NCI-H2081 (cell line): ENCODE data around the gene SLC6A15.

Source experiments
- DNase-seq, 2 experiments: peaks; one replicate each; lab custom pipeline; 2025; lab: John Stamatoyannopoulos, UW

SLC6A15 gene

DNA sequence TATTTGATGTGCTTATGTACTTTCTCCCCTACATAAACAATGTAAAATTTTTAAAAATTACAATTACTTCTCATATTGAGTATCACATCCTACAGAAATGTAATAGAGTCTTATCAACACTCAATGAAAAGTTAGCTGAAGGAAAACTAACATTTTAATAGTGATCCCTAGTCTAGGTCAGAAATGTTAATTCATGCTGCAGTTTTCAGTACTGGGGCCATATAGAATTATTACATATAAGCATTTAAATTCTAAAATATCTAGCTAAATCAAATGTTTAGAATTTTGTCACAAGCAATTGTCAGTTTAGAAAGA lies 37.8 kb downstream of the SLC6A15 start:
- no peak for DNase-seq

DNA sequence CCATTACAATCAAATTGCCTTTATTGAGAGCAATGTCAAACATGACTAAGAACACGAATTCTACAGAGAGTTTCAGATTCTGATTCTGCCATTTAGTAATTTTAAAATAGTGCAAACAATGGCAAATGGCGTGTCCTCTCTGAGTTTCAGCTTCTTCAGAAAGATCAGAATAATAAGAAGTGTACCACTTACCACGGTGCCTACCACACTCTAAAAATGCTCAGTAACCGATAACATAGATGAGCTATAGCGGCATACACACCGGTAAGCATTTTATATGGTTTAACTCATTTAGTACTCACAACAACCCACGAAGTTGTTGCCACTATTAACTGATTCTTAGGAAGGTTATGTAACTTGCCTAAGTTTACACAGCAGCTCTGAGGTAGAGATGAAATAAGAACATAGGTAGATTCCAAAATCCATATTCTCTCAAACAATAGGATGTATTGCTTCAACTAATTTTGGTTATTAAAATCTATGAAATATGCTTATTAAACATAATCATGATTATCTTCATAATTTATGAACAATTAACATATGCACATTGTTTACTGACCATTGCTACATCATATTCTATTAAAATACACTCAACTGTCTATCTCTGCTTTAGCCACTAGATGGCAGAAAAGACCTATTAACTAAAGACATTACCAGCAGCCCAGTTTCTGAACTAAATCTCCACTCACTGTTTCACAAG lies 38.3 kb downstream of the SLC6A15 start:
- DNase-seq: peak; percentile 31 to 66

DNA sequence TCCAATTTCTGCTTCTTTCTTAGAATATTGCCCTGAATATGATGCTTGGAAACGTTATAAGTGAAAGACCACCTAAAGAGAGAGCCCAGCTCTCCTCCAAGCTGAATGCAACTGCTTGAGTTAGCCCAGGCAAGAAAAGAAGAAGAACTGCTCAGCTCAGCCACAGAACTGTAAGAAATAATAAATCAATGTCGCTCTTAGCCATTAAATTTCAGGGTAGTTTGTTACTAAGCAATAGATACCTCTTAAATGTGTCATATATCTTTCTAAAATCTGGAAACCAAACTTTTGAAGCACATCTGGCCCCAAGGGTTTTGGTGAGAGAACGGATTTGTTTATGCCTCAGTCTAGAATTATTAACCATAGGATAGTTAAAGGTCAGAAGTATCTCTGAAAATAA lies 50.4 kb downstream of the SLC6A15 start:
- DNase-seq: no peak

DNA sequence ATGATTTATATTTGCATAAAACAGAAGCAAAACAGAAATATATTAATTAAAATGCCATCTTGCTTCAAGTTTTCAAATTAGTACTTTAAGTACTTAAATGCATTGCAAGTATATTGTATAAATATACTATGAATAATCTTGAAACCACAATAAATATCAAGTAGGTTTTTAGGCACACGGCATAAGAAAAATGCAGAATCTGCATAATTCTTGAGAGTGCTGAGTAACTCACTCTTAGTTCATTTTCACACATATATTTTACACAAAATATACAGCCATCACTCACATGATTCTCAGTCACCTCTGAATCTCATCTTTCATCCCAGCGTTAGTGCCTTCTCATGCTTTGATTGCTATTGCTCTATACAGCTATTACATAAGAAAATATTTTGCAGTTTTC lies 51.9 kb downstream of the SLC6A15 start:
- DNase-seq: no peak

DNA sequence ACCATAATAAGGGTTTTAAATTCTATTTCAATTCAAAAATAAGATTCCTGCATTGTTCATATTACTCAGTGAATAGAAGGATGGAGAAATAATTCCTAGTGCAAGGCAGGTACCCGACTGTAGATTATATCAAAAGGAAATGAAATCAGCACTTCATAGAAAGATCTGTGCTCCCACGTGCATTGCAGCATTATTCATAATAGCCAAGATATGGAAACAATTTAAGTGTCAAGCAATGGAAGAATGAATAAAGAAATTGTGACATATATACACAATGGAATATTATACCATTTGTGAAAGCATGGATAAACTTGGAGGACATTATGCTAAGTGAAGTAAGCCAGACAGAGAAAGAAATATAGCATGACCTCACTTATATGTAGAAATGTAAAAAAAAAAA lies 53.8 kb downstream of the SLC6A15 start:
- DNase-seq: no peak

DNA sequence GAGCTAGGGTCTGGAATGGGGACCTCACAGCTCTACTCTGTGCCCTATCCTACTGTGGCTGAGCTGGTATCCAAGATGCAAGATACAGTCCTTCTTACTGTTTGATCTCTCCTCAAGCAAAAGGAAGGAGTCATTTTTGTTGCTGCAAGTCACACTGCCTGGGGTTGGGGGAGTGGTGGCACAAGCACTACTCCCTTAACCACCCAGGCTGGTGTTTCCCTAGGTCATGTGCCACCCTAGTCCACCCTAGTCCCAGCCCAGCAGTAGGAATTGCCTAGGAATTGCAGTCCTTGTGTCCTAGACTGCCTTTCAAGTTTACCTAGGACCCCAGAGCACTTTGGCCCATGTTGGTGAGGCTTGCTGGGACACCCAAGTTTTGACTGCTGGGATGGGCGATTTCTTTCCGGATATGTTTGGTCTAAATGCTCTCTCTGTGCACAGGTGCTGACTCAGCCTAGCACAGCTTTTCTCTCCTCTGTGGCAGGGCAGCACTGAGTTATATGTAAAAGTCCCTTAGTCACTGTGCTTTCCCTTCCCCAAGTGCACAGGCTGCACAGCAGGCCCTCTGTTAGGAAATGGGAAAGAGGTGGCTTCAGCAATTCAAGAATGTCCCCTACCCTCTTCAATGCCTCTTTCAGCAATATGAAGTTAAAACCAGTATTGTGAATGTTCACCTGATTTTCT lies 54.9 kb downstream of the SLC6A15 start:
- no peak for DNase-seq

DNA sequence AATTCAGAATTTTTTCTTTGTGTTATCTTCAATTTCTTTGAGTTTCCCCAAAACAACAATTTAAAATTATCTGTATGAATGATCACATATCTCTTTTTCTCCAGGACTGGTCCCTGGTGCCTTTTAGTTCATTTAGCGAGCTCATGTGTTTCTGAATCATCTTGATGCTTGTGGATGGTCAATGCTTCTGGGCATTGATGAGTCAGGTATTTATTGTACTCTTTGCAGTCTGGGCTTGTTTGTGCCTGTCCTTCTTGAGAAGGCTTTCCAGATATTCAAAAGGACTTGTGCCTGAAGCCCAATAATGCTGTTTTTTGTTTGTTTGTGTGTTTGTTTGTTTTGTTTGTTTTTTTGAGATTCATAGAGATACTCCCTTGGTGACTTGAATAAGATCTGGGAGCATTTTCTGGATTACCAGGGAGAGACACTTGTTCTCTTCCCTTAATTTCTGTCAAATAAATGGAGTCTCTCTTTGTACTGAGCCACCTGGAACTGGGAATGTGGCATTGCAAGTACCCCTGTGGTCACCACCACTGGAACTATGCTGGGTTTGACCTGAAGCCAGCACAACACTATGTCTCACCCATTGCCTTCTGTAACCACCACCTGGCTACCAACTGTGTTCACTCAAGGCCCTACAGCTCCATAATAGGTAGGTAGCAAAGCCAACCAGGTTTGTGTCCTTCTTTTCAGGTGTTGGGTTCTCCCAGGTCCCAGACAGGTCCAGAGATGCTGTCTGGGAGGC lies 56.3 kb downstream of the SLC6A15 start:
- DNase-seq: no peak

DNA sequence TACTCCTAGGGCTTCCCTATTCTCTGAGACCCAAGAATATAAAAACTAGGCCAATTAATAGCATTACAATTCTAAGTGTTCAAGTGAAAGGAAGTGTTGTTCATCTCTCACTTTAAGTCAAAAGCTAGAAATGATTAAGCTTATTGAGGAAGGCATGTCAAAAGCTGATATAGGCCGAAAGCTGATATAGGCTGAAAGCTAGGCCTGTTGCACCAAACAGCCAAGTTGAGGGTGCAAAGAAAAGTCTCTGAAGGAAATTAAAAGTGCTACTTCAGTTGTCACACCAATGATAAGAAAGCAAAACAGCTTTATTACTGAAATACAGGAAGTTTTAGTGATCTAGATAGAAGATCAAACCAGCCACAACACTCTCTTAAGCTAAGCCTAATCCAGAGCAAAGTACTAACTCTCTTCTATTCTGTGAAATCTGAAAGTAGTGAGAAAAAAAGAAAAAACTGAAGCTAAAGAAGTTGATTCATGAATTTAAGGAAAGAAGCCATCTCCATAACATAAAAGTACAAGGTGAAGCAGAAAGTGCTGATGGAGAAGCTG lies 68.9 kb downstream of the SLC6A15 start:
- DNase-seq: no peak

DNA sequence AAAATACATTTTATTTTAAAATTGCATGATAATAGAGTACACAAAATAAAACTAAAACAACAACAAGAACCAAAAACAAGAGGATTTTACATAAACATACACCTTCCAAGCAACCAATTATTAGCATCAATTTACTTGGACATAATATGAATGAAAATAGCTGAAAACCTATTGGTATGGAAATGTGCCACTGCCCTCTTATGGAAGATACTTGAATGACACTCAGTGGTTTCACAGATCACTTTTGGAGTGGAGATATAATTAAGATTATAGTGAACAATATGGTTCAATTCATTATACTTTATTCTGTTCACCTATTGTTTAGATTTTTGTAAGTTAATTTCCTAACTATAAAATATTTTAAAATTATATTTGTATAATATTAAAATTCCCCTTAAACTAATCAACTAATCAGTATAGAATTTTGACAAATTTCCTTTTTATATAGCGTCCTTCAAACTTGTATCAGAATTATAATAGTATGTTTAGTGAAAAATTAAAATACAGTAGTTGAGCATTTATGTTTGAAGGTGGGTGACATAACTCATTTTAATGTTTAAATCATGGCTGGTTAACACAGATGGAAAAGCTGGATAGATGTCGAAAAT lies 70.1 kb downstream of the SLC6A15 start:
- peak; percentile 41 to 66 for DNase-seq

DNA sequence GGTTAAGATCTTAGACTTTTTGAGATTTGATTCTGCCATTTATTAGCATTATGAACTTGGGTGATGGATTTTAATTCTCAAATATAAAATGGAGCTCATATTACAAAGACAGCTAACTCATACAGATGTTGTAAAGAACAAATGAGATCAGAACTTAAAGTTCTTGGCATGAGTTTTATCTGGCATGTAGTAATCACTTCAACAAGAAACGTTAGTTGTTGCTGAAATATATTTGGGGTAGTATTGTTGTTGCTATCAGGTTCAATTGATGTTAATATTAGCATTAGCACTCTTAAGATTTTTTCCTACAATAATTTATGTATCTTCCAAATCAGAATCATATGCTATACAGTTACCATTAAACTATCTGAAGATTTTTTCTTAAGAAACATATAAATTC lies 71.0 kb downstream of the SLC6A15 start:
- DNase-seq: no peak

DNA sequence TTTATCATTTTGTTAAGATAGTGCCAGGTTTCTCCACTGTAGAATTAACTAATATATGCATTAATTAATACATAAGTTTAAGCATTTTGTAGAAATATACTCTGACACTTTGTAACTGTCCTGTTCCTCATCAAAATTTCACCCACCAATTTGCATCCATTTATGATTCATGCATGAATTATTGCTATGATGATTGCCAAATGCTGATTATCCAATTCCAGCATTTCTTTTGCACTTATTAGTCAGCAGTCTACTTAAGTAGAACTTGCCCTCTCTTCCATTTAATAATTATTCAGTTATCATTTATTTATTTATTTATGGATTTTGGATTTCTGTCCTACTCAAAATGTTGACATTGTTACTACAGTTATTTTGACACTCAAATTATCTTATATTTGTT lies 72.2 kb downstream of the SLC6A15 start:
- no peak for DNase-seq

DNA sequence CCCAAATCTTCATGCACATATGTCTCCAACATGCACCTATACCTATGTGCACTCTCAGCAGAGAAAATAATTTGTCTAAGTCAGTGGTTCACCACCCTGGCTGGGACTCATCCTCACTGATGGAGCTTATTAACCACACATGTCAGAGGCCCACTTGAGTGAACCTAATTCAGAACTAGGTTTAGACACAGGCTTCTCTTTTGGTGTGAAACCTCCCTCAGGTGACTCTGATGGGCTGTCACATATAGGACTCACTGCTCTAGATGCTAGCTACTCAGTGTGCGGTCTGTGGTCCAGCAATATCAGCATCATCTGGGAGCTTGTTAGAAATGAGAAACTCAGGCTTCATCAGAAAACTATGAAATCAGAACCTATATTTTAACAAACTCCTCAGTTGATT lies 85.7 kb downstream of the SLC6A15 start:
- DNase-seq: no peak

DNA sequence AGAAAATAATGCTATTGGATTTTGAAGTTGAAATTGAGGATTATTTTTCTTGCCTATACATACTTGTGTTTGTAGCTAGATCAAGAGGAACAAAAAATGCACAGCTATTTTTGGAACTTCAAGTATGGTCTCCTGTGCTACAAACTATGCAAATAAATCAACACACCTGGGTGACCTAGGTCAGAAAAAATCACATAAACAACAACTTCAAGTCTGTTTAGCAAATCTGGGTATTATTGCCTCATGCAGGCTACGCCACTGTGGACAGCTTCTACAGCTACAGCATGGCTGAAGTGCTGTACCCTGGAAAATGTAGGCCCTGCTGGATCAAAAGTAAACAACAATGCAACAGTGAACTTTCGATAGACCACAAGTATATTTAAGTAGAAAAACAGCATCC lies 87.5 kb downstream of the SLC6A15 start:
- no peak for DNase-seq

DNA sequence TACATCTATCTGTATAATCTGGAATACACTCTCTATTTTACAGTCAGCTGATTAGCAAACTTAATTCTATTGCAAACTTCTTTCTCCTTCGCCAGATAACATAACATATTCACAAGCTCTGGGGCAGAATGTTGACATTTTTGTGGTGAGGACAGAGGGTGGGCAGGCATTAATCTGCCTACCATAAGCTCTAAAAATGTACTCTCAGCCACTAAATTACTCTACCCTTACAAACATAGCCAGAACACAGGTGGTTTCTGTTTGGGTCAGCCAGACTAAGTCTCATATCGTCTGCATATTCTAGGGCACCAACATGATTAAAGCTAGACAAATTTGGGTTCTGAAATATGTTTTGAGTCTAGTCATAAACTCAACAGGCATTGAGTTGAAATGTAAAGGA lies 90.1 kb downstream of the SLC6A15 start:
- DNase-seq: no peak

DNA sequence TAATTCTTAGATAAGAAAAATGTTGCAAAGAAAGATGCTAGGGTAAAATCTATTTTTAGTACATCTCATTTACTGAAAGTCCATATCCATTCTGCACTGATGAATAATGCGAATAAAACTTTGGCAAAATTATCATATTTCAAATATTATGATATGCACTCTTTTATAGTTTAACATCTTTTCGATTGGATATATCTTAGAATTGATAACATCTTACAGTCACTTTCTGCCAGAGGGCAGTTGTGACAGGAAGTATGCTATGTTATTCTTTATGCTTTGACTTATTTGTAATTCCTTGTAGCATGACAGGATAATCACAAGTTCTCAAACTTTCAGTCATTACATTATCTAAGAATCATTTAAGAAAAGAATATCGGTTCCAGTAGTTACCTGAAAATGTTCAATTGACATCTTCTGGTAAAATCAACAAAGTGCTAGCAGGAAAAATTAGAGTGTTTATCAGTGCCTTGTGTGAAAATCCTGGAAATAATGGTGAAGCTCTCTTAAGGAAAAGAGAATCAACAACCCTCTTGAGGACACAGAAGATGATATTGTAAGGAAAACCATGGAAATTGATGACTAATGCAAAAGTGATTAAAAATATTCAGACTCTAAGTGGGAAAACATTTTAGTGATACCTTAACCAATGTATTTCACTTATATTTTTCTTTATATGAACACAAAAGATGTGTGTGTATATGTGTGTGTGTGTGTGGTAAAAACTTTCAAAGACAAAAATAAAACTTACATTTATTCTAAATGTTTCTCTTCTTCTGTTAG lies 95.5 kb downstream of the SLC6A15 start:
- no peak for DNase-seq

DNA sequence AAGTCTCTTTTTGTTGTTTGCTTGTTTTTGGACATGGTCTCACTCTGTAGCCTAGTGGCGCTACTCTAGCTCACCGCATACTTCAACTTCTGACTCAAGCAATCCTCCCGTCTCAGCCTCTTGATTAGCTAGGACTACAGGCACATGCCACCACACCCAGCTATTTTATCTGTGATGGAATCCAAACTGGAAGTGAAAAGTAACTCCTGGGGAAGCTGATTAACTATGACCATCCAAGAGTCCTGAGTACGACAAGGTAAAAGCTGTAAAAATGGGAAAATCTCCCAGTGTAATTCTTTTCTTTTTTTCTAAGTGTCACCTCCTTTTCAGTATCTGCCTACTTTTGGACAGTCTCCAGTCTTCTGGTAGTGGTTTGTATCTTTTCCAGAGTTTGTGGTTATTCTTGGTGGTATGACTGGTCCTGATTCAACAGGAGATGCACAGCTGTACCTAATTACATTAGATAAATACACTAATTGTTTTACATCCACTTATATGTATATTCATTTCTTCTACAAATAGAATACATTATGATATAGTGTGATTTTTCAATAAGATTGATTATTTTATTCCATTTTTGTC lies 97.8 kb downstream of the SLC6A15 start:
- no peak for DNase-seq

DNA sequence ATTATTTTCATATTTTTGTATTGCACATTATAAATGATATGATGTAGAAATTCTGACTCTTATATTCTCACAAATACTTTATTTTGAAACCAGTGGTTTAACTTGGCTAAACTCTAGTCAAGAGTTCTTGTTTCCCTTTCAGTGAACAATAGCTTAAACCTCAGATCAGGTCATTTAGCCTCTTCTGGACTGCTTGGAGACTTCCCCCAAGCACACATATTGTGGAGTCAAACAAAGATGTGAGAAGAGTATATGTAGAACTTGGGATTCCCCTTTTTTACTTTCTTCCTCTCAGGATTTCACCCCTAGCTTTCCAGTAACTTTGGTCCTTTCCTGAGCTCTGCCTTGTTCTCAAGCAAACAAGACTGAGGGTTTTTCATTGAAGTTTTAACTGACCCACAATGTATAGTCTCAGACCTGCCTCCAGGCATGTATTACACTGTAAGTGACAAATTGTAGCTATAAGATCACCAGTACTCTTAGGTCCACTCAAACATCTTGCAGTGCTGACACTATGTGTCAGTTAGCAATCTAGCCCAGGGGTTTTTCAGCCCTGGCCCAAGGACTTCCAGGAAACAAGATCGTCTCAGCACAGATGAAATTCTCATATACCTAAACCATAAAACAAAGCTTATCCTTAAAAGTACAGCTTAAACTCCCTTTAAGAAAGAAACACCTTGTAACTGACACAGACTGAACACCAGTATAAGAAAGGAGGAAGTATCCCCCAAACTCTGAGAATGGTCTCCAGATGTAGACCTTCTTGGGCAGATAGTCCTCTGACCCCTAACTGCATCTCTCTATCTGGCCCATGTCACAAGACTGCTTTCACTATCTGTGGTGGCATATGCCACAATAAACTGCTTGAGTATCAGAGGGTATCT lies 98.6 kb downstream of the SLC6A15 start:
- DNase-seq: no peak

DNA sequence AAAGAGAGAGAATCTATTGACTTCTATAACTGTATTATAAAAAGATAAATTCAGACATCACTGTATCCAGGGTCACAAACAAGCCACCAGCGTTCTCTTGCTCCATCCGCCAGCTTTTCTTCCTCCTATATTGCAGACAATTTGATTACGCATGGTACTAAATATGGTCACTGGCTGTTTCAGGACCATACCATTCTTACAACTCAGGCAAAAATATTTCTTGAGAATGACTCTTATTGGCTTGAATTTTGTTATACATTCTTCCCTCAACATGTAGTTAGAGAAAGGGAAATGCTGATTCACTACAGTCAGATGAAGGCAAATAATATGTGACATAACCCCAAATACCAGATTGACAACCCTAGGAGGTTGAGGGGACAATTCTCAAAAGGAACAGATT lies 101.3 kb downstream of the SLC6A15 start:
- DNase-seq: no peak

DNA sequence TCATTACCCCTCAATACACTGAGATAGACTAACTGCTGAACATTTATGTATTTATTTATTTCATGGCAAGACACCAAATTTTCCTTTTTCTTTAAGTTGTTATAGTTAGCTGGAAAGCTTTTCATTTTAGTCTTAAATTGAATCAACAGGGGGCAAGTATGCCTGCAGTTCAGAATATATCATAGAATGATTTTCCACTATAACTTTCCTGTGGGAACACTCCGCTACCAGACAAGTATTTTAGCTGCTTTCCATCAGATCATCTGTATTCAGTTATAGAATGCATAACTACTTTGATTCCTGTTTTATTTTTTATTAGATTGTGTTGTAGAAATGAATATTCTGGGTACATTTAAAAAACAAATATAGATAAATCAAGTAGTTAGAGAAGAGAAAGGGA lies 102.0 kb downstream of the SLC6A15 start:
- DNase-seq: no peak
